ENCODE measurements around the gene ELMO1.

ELMO1 gene

DNA sequence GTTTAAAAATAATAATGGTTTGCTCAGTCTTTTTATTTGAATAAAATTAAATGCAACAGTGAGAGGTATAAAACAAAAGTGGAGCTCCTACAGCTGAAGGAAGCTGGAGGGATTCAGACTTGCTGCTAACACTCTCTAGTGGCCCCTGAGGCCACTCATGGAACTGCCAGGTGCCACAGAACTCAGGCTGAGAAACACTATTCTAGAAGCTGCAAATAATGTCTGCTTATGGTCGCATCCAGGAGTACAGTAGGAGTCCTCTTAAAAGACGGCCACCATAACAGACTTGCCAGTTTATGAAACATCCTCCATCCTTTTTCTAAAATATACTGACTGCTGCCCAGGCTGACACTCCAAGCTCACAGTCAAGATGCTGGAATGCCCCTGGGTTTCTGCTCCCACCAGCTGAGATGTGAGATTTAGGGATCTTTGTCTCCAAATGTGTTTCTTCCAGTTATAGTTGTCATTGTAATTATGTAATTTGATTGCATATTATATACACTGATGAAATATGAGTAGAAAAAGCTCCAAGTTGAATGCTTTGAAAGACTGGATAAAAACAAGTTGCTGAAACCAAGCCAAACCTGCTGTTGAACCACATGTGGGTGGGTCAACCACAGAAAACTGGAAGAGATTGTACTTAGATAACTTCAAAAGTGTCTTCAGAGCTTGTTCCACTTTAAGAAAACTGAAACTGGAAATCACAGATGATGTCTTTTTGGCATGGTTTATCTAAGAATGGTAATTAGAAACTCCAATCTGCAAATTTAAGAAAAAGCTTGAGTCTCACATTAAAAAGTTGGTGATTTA is 510.7 kb downstream of the ELMO1 start:
- no peak for DNase-seq (ENCODE audit: low read depth in 1 of 2, low spot score in 1 of 2)

DNA sequence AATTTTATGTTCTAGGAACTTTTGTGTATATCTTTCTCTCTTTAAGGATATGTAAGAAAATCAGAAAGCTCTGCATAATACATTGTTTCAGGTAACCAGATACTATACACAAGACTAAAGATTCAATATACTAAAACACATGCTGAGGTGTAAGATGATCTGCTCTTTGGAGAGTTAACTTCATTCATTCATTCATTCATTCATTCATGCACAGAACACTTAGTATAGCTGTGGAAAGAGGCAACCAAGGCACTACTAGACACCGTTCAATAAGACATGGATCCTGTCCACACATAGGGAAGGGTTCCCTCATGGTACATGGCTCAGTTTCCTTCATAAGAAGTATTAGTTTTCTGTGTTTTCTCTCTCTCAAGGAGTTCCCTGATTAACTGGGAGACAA is 516.8 kb downstream of the ELMO1 start:
- no peak for DNase-seq (ENCODE audit: low read depth in 1 of 2, low spot score in 1 of 2)

- DNase-seq (ENCODE audit: low read depth in 1 of 2, low spot score in 1 of 2): no peak
These were observed 518.9 kb downstream of the ELMO1 start for GRCh38 chr7:36929791-36930190.

GRCh38 chr7:36928718-36929117 is 519.9 kb downstream of the ELMO1 start:
- DNase-seq (ENCODE audit: low read depth in 1 of 2, low spot score in 1 of 2): no peak

GRCh38 chr7:36928311-36928710 is 520.4 kb downstream of the ELMO1 start:
- no peak for DNase-seq (ENCODE audit: low read depth in 1 of 2, low spot score in 1 of 2)

DNA sequence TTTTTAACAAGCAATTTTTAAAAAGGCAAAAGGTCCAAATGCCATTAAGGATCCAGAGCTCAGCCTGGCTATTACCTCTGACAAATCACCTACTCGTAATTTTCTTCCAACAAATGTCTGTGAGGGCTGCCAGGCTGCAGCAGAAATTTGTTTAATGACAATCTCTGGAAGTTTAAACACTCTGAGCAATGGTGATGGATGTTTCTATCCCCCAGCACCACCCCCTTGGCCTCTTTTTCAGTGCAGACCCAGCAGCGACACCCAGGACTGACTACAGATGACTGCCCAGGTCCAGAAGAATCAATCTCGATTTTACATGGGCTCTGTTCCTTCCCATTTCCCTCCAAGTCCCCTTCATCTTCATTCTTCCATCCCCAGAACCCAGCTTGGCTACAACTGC is 523.0 kb downstream of the ELMO1 start:
- no peak for DNase-seq (ENCODE audit: low read depth in 1 of 2, low spot score in 1 of 2)

- DNase-seq (ENCODE audit: low read depth in 1 of 2, low spot score in 1 of 2): no peak
These were observed 523.5 kb downstream of the ELMO1 start for GRCh38 chr7:36925207-36925606.

- no peak for DNase-seq (ENCODE audit: low read depth in 1 of 2, low spot score in 1 of 2)
These were observed 524.7 kb downstream of the ELMO1 start for GRCh38 chr7:36923943-36924436.

DNA sequence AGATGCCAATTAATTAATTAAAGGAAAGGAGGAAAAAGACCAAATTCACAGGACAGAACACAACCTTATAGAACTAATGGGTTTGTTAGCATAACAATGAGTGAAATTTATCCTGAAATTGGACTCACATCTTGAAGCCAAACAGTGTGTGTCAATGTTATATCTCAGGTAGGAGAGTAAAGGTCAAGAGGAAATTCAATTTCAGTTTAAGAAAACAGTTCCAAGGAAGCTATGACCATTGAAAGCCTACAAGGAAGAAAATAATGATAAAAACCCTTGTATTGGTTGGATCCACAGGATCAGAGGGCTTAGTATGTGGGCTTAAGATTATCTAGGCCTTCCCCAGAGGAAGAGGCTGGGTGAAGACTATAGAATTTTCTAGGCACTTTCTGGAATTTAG is 525.5 kb downstream of the ELMO1 start:
- no peak for DNase-seq (ENCODE audit: low read depth in 1 of 2, low spot score in 1 of 2)

GRCh38 chr7:36920433-36920832 is 528.2 kb downstream of the ELMO1 start:
- DNase-seq (ENCODE audit: low read depth in 1 of 2, low spot score in 1 of 2): no peak

GRCh38 chr7:36919738-36920137 is 528.9 kb downstream of the ELMO1 start:
- no peak for DNase-seq (ENCODE audit: low read depth in 1 of 2, low spot score in 1 of 2)

GRCh38 chr7:36918591-36918990 is 530.1 kb downstream of the ELMO1 start:
- no peak for DNase-seq (ENCODE audit: low read depth in 1 of 2, low spot score in 1 of 2)

DNA sequence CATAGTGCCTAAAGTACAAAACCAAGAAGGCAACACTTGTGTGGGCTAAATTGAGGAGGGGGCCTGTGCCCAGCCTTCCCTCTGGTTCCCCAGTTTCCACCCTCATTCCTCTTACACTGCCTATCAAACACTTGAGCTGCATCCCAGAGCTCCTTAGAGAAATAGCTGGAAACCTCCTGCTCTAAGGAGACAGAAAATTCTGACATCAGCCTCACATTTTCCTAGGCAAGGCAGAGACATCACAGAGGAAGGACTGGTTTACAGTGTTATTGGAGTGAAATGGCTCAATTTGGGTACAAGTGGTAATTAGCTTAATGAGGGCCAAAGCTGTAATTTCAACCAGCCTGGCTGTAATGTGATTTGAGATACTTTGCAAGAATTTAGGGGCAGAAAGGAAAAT is 532.0 kb downstream of the ELMO1 start:
- DNase-seq (ENCODE audit: low read depth in 1 of 2, low spot score in 1 of 2): no peak

DNA sequence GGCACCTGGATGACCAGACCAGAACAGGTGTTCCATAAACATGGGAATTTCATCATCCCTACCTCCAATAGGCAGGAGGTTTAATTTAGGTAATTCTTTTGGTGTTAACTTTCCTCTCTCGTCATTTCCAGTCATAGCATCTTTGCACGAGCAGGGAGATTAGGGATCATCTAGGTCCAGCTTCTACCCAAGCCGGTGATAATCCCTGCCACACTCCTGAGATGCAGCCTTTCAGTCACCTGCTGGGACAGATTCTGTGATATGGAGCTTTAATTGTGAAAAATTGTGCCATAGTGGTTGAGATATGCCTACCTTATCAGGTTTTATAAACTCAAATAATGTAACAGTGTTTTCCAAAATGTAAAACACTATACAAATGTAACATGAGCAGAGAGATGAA is 532.5 kb downstream of the ELMO1 start:
- DNase-seq (ENCODE audit: low read depth in 1 of 2, low spot score in 1 of 2): no peak

DNA sequence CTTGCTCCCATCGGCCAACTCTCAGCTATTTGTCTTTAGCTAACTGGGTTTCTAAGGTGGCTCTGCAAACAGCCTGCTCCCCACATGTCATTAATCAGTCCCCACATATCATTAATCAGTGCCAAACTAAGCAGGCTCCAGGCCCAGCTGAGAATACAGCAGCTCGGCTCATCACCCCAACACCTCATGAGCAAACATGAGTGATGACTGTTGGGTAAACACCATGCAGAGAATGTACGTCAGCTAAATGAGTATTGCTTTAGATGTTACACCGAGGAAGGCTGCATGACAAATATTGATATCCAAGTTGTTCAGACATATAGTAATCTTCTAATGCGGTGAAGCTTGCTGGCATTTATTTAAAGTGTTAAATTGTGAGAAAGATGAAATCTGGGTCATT is 536.9 kb downstream of the ELMO1 start:
- DNase-seq (ENCODE audit: low read depth in 1 of 2, low spot score in 1 of 2): no peak

- no peak for DNase-seq (ENCODE audit: low read depth in 1 of 2, low spot score in 1 of 2)
These were observed 537.8 kb downstream of the ELMO1 start for GRCh38 chr7:36910859-36911258.

DNA sequence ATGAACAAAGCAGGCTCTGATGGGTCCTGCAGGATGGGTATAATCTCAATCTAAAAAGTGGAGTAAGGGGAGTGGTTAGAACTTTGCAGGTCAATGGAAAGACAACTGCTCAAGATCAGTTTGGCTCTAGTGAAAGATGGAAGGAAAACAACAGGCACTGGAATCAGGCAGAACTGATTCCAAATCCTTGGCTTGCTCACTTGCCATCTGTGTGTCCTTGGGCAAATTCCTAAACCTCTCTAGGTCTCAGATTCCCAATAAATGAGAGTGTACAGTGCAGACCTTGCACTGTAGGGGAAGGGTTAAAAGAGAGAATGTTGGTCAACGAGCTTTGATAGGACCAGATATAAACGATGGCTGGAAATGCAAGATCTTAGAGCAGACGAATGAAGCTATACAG is 538.3 kb downstream of the ELMO1 start:
- no peak for DNase-seq (ENCODE audit: low read depth in 1 of 2, low spot score in 1 of 2)

DNA sequence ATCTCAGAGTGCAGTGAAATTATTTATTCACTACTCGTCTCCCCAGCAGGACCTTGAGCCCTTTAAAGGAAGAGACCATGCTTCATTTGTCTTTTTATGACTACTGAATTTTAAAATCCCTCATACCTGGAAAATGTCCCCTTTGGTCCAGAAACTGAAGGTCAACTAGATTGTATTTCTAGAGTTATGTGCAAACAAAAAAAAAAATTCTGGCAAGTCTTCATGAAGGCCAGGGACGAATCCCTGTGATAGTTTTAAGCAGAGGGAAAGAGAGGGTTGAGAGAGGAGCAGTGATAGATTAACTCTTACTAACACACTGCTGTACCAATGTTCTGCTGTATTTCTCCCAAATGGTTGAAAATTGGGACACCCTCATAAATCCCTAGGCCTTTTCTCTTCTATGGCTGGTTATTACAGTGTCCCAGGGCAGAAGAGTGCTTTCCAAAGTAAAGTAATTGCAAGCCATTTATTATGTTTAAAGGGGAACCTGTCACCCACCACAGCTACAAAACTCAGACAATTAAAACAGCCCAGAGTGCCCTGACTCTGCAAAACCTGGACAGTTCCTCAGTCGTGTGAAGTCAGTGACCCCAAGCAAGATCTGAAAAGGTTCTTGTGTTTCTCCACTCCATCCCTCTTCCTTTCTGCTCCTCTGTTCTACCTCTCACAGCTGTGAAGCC is 541.6 kb downstream of the ELMO1 start:
- DNase-seq (ENCODE audit: low read depth in 1 of 2, low spot score in 1 of 2): no peak

DNA sequence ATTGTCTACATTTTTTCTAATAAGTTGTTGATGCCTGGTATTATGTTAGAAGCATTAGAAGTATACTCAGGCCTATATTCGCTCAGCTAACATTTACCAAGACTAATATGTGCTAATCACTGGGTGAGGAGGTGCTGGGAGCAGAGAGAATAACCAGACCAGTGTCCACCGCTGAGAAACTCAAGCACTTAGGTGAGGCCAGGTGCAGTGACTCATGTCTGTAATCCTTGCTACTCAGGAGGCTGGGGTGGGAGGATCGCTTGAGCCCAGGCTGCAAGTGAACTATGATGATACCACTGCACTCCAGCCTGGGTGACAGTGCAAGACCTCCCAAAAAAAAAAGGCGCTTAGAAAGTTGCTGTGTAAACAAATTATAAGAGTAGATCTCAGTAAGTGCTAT is 542.2 kb downstream of the ELMO1 start:
- no peak for DNase-seq (ENCODE audit: low read depth in 1 of 2, low spot score in 1 of 2)

- DNase-seq (ENCODE audit: low read depth in 1 of 2, low spot score in 1 of 2): no peak
These were observed 542.8 kb downstream of the ELMO1 start for GRCh38 chr7:36905841-36906240.

- no peak for DNase-seq (ENCODE audit: low read depth in 1 of 2, low spot score in 1 of 2)
These were observed 543.9 kb downstream of the ELMO1 start for GRCh38 chr7:36904802-36905201.

GRCh38 chr7:36904101-36904500 is 544.6 kb downstream of the ELMO1 start:
- DNase-seq (ENCODE audit: low read depth in 1 of 2, low spot score in 1 of 2): no peak

Data from stimulated activated CD4-positive, alpha-beta T cell treated with anti-CD3 and anti-CD28 coated beads, Interleukin-15, amount 100 ng/mL, for 1 hour (primary cell).